Astrocyte (in vitro differentiated cells and primary cell): ENCODE results near the gene NCOA7.

Experiments
- EZH2 ChIP-seq: IDR thresholded peaks from 2 replicates; pipeline ENCODE4 v1.6.1; 2012; ENCODE audit warnings: mild to moderate bottlenecking, low read length, inconsistent platforms; ENCODE audit not compliant: insufficient read depth
- TF ChIP-seq, protein P1 (sequence below): IDR thresholded peaks from 2 replicates; pipeline ENCODE4 v1.5.1; 2011; ENCODE audit warnings: low read depth, mild to moderate bottlenecking, inconsistent platforms, low read length, moderate library complexity; ENCODE audit not compliant: insufficient read depth

DNA sequence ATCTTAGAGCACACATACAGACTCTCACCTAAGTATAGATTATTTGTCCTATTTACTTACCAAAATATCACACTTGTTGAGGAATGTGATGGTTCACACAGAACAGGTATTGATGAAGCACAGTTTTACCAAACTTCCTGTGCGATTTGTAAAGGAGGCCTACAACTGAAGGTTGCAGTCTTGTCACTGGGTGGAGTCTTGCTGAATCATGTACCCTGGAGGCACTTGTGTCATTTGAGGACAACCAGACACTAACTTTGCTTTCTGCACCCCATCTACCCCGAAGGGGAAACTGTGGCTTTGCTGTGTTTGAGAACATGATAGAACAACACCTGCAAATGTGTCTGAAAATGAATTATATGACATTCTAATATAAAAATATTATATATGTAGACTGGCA lies 133.4 kb downstream of the NCOA7 start:
- TF ChIP-seq, protein P1, sequence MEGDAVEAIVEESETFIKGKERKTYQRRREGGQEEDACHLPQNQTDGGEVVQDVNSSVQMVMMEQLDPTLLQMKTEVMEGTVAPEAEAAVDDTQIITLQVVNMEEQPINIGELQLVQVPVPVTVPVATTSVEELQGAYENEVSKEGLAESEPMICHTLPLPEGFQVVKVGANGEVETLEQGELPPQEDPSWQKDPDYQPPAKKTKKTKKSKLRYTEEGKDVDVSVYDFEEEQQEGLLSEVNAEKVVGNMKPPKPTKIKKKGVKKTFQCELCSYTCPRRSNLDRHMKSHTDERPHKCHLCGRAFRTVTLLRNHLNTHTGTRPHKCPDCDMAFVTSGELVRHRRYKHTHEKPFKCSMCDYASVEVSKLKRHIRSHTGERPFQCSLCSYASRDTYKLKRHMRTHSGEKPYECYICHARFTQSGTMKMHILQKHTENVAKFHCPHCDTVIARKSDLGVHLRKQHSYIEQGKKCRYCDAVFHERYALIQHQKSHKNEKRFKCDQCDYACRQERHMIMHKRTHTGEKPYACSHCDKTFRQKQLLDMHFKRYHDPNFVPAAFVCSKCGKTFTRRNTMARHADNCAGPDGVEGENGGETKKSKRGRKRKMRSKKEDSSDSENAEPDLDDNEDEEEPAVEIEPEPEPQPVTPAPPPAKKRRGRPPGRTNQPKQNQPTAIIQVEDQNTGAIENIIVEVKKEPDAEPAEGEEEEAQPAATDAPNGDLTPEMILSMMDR, result no peak
- no peak for TF ChIP-seq EZH2
